ENCODE data around the gene ODC1.

Gene ODC1

GRCh38 chr2:10447895-10448575 lies at the start of gene ODC1:
Gene ODC1, minus strand, starts transcription at chr2:10448327. Its CDS starts 3,295 bp downstream, at chr2:10445032.
- peaks cover 45% of the 10 kb centered on the region for H3K79me2 ChIP-seq (ENCODE audit: insufficient read depth, low read length)

GRCh38 chr2:10497797-10498251 lies 49.7 kb upstream of the ODC1 start:
- Histone ChIP-seq H3K4me1 (ENCODE audit: insufficient read depth, low read length) (peaks cover 19% of the 10 kb centered on the region), H3K4me2 (ENCODE audit: insufficient read depth, low read length) (no peak overlapping the region), H4K20me1 (ENCODE audit: insufficient read depth, low read length) (no peaks in the 10 kb centered on the region), H3K27ac (ENCODE audit: low read length) (no peak overlapping the region), H3K9me3 (ENCODE audit: insufficient read depth, low read length, severe bottlenecking) (no peaks in the 10 kb centered on the region), H3K9ac (ENCODE audit: low read depth, low read length) (no peak overlapping the region), H3K36me3 (ENCODE audit: insufficient read depth, low read length) (no peaks in the 10 kb centered on the region), H2AFZ (ENCODE audit: low read depth, low read length) (no peak overlapping the region), H3K4me3 (ENCODE audit: low read depth in 1 of 2, low read length in 2 of 2) (no peak overlapping the region), H3K27me3 (ENCODE audit: insufficient read depth, low read length, poor library complexity) (no peaks in the 10 kb centered on the region), H3K79me2 (ENCODE audit: insufficient read depth, low read length) (no peaks in the 10 kb centered on the region)
- DNase-seq (peak; percentile 60), ATAC-seq (ENCODE audit: insufficient read depth, low read depth) (peak; percentile 32; the same call in 2 of the 3 replicates)
- TF ChIP-seq EZH2 (IDR thresholded peaks at IDR 0.05; ENCODE audit: borderline replicate concordance, low read depth, low read length, severe bottlenecking) (no peak), CTCF (IDR thresholded peaks at IDR 0.05; ENCODE audit: borderline replicate concordance, extremely low read depth, low read length, poor library complexity, severe bottlenecking) (no peak)

More at GRCh38 chr2:10447895-10448575, at the start of gene ODC1:
- H3K9me3 ChIP-seq (ENCODE audit: insufficient read depth, low read length, severe bottlenecking): no peaks in the 10 kb centered on the region
- DNase-seq (peak; percentile 98), ATAC-seq (ENCODE audit: insufficient read depth, low read depth) (peak; percentile 85)
- H3K4me1 ChIP-seq (ENCODE audit: insufficient read depth, low read length): peaks cover 37% of the 10 kb centered on the region
- H3K4me3 ChIP-seq (ENCODE audit: low read depth in 1 of 2, low read length in 2 of 2): peak within 1 kb of the TSS; percentile 68 to 79
- peak within 1 kb of the TSS; percentile 78 for H3K27ac ChIP-seq (ENCODE audit: low read length)
- peaks cover 27% of the 10 kb centered on the region for H3K36me3 ChIP-seq (ENCODE audit: insufficient read depth, low read length)
- peak within 1 kb of the TSS; percentile 84 for H3K9ac ChIP-seq (ENCODE audit: low read depth, low read length)
- peaks cover 38% of the 10 kb centered on the region; the same call in 1 of the 2 replicates for H4K20me1 ChIP-seq (ENCODE audit: insufficient read depth, low read length)
- H3K27me3 ChIP-seq (ENCODE audit: insufficient read depth, low read length, poor library complexity): no peaks in the 10 kb centered on the region
- H2AFZ ChIP-seq (ENCODE audit: low read depth, low read length): peak within 1 kb of the TSS; percentile 91
- TF ChIP-seq CTCF (IDR thresholded peaks at IDR 0.05; ENCODE audit: borderline replicate concordance, extremely low read depth, low read length, poor library complexity, severe bottlenecking) (no peak), EZH2 (IDR thresholded peaks at IDR 0.05; ENCODE audit: borderline replicate concordance, low read depth, low read length, severe bottlenecking) (no peak)
- peak within 1 kb of the TSS; percentile 91 for H3K4me2 ChIP-seq (ENCODE audit: insufficient read depth, low read length)

- DNase-seq (no peak), ATAC-seq (ENCODE audit: insufficient read depth, low read depth) (no peak)
- no peak for TF ChIP-seq EZH2 (IDR thresholded peaks at IDR 0.05; ENCODE audit: borderline replicate concordance, low read depth, low read length, severe bottlenecking)
- TF ChIP-seq CTCF (IDR thresholded peaks at IDR 0.05; ENCODE audit: borderline replicate concordance, extremely low read depth, low read length, poor library complexity, severe bottlenecking): no peak
- Histone ChIP-seq H3K4me1 (ENCODE audit: insufficient read depth, low read length) (peaks cover 19% of the 10 kb centered on the region), H3K79me2 (ENCODE audit: insufficient read depth, low read length) (no peaks in the 10 kb centered on the region), H3K27me3 (ENCODE audit: insufficient read depth, low read length, poor library complexity) (no peaks in the 10 kb centered on the region), H4K20me1 (ENCODE audit: insufficient read depth, low read length) (no peaks in the 10 kb centered on the region), H3K4me2 (ENCODE audit: insufficient read depth, low read length) (no peak overlapping the region), H2AFZ (ENCODE audit: low read depth, low read length) (no peak overlapping the region), H3K27ac (ENCODE audit: low read length) (no peak overlapping the region), H3K9ac (ENCODE audit: low read depth, low read length) (no peak overlapping the region), H3K36me3 (ENCODE audit: insufficient read depth, low read length) (no peaks in the 10 kb centered on the region), H3K4me3 (ENCODE audit: low read depth in 1 of 2, low read length in 2 of 2) (no peak overlapping the region), H3K9me3 (ENCODE audit: insufficient read depth, low read length, severe bottlenecking) (peaks cover 2% of the 10 kb centered on the region)
Measured at GRCh38 chr2:10495988-10496313, 47.8 kb upstream of the ODC1 start.
